Left kidney (tissue), 2 donors: ENCODE data around the gene CDC42BPB. TPM values are rescaled to one million over a fixed set of nuclear protein-coding genes. Genes with fewer than 3 reads are reported as not detected.

Experiments used
- DNase-seq: peaks from one replicate; pipeline ENCODE4 v3.0.0-alpha.2; 2013
- polyA plus RNA-seq: library from polyadenylated mRNA; unstranded; fragments of 120-200 nt; gene quantifications from one replicate; pipeline ENCODE4 v1.2.1, GENCODE V29; 2013; ENCODE audit not compliant: insufficient read length

CDC42BPB gene
- polyA plus RNA-seq, 1 donor = 88.6 TPM

DNA sequence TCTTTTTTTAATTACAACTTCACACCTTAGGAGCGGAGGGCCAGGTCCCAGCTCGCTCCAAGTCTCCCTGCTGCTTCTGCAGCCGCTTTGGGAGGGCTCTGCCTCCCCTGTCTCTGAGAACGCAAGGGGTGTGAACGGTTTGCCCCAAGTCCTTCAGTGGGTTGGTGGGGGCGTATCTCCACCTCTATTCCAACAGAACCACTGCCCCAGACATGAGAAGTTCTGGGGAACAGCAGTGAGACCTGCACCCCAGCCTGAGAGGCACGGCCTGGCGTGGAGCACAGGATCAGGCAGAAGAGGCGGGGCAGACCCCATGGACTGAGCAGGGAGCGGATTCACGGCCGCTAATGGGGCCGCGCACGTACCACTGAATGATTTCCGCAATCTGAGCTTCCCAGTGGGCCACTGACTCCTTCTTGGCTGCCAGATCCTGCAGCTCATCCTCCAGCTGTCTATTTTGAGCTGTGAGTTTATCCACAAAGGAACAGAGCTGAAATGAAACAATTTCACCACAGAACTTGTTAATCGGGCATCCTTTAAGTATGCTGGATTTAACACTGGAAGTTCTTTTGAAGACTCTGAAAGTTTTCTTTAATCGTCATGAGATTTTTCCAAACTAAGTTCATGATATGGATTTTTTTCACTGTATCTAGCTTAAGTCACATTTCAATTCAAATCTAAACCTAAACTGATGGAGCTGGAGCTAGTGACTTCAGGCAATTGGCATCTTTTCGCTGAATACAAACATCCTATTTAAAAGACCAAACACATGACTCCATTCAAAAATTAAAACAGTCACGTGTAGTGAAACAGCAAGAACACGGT, 90.5 kb downstream of the CDC42BPB start:
- no peak for DNase-seq

DNA sequence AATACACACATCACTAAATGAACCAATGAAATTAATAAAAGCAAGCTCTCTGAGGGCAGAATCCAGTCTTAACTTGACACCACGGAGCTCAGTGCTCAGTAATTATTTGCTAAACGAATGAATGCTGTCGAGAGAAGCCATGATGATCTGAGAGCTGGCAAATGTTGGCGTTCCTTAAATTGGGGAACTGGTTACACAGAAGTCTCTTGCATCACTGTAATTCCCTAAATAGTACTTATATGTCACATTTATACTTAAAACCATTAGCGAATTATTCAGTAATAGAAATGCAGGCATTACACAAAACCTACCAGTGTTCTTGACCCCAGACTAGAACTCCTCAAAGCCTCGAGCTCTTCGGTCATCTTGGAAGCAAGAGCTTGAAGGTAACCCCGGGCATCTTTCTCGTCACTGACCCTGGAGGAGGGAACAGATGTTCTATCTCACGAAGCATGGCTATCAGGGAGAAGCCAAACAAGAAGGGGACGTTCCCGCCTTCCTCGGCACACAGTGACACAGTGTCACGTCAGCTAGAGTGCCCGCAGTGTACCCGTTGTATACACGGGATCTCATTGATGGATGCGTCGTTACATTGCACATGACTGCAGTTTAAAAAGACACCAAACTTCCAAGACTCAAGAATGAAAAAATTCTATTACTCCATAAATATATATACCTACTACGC, 91.2 kb downstream of the CDC42BPB start:
- no peak for DNase-seq

GRCh38 chr14:102965282-102965681, 92.1 kb downstream of the CDC42BPB start:
- no peak for DNase-seq

GRCh38 chr14:102964152-102964730, 93.1 kb downstream of the CDC42BPB start:
- no peak for DNase-seq

DNA sequence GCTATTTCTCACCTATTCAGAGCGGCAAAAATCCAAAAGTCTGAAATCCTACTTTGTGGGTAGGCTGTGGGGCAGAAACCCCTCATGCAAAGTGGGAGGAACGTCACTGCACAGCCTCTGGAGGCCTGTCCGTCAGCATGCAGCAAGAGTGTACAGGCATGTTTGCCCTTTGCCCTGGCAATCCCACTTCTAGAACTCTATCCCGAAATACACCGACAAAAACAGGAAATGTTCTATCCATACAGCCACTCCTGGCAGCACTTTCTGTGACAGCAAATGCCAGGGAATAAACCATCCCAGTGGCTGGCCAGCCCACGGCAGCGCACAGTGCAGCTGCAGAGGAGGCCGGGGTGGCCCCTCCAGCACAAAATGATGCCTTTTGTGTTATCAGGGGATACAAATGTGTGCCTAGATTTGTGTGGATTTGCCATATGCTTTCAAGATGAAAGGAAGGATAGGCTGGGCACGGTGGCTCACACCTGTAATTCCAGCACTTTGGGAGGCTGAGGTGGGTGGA, 95.2 kb downstream of the CDC42BPB start:
- no peak for DNase-seq

DNA sequence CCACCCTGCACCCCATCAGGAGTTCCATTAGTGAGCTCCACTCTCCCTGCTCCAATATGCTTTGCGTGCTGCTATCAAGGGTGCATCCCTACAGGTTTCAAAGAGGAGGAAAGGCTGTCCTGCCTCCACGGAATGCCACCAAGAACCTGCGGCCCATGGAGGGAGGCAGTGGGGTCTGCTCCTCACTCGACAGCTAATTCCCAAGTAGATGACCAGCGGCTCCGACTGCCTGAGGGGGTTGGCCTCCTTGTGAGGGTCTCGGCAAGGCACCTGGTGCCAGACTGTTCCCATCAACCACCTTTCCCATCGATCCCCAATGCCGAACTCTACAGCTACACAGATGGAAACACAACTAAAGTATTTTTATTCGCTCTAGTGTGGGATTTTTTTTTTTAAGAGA, 98.9 kb downstream of the CDC42BPB start:
- DNase-seq = no peak

GRCh38 chr14:102957222-102957621, 100.1 kb downstream of the CDC42BPB start:
- DNase-seq = no peak

DNA sequence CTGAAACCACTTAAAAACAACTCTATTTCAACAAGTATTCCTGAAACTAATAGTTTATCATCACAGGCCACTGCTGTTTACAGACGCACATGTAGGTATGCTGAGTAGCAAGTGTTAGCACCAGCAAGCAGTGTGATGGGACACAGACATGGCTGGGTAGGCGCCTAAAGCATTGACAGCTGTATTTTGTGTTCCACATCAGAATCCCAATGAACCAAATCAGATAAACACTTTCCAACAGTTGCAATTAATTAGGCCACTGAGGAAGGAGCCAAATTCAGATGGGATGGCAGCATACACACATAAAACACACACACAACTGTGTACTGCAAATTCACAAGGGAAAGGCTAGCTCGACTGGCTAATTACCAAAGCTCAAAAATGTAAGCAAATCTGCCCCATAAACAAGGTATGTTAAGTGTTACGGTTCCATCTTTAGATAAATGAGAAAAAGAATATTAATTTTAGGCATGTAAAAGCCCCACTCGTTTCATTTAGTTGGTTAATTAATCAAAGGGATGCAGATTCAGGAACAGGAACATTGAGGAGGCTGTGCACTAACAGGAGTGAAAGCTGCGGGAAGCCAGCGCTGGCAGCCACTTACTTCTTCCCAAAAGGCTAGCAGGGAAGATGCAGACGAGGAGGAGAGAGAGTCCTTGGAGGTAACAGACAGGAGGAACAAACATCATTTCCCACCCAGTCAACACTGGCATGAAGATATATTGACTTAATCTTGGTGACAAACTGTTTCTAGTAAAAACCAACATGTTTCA, 101.5 kb downstream of the CDC42BPB start:
- no peak for DNase-seq

DNA sequence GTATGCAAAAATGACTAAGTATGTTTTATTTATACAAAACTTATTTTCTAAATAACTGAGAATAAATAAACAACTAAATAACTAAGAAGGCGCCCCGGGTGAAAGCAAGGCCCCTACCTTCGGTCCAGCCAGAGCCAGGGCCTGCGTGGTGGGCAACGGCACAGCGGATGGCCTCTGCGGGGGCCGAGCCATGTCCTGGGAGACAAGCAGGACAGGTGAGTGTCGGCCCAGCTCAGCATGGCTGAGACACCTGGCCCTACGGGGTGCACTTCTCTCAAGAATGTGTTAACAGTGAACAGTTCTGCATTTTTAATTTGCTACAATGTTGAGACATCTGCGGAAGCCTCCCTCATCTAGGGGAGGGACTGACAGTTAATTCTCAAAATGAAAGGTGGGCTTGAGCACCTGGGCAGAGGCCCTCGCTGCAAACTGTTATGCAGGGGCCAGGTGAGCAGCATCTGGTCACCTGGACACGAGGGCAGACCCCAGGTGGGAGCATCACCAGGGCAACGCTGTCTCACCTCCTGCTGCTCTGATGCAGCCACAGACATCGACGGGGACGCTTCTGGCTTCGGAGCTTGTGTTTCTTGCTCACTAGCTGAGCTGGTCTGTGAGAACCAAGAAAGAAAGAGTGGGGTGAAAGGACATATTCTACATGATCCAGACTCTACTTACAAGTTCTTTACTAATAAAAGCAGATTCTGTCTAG, 103.1 kb downstream of the CDC42BPB start:
- DNase-seq = no peak

DNA sequence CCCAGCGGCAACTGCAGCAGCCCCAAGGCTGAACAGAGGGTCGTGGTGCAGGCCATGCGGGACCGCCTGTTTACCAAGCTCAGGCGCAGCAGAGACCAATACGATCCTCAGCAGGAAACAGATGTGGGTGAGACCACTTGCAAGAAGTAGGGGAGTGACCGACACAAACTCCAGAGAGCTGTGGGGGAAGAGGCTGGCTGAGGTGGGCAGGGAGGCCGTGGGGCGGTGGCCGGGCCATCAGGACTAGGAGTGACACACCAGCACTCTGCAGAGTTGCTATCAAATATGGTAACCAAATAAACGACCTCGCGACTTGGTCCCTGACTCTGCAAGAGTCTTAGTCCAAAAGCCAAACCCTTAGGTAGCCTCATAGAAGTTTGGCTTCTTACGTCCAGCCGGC, 104.2 kb downstream of the CDC42BPB start:
- no peak for DNase-seq

DNA sequence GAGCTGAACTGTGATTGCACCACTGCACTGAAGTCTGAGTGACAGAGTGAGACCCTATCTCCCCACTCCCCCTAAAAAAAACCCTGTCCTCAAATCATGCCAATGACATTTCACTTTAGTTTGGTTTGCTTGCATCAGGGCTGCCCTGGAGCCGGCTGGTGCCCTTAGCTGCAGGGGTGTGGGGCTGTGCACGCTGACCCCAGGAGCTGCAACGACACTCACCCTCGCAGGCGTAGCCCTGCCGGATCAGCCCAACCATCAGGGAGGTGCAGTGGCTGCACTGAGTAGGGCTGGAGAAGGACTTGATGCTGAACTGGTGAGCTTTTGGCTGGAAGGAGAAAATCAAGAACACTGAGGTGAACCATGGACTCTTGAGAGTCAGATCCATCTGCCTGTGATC, 105.1 kb downstream of the CDC42BPB start:
- no peak for DNase-seq

GRCh38 chr14:102951799-102952198, 105.5 kb downstream of the CDC42BPB start:
- no peak for DNase-seq

DNA sequence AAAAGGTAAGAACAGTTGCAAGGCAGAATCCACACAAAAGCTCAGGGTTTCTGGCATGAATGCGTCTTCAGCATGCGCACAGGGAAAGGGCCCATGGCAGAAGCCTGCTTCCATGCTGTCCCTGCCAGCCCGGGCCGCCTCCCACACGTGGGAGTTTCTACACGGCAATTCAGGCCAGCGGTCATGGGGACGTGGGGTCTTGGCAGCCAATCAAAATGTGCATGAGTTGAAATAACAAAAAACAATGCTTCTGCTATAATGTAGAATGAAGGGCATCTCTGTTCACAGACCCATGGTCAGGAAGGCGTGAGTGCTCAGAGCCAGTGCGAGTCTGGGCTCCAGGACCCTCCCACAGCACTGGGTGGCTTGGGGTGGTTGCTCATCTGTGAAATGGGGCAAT, 106.3 kb downstream of the CDC42BPB start:
- no peak for DNase-seq

GRCh38 chr14:102949801-102950451, 107.4 kb downstream of the CDC42BPB start:
- no peak for DNase-seq

GRCh38 chr14:102949062-102949800, 108.1 kb downstream of the CDC42BPB start:
- no peak for DNase-seq

DNA sequence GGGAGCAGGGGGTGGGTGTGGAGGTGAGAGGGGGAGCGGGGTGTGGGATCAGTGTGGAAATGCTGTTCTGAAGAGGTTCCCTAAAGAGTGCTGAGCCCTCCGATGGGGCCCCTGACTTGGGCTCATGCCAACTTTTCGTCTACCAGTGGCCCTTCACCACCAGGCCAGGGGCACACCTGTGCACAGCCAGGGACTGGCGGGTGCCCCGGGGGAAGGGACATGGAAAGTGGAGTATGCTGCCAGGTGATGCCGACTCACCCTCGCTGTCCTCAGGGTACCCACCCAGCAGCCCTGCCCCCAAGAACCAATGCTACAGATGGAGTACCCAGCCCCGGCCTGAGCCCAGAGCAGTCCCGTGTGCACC, 108.7 kb downstream of the CDC42BPB start:
- no peak for DNase-seq

- no peak for DNase-seq
These were observed 109.8 kb downstream of the CDC42BPB start for GRCh38 chr14:102947321-102948103.

GRCh38 chr14:102945346-102946130, 111.8 kb downstream of the CDC42BPB start:
- DNase-seq = no peak
